GM12872 (cell line): Measurements from ENCODE around the gene TRIM71.

Source experiments
- CTCF ChIP-seq: IDR thresholded peaks from 3 replicates; pipeline ENCODE4 v1.5.1; 2011; ENCODE audit warnings: low read depth, mild to moderate bottlenecking, low read length, moderate library complexity; ENCODE audit not compliant: insufficient read depth

Gene TRIM71

DNA sequence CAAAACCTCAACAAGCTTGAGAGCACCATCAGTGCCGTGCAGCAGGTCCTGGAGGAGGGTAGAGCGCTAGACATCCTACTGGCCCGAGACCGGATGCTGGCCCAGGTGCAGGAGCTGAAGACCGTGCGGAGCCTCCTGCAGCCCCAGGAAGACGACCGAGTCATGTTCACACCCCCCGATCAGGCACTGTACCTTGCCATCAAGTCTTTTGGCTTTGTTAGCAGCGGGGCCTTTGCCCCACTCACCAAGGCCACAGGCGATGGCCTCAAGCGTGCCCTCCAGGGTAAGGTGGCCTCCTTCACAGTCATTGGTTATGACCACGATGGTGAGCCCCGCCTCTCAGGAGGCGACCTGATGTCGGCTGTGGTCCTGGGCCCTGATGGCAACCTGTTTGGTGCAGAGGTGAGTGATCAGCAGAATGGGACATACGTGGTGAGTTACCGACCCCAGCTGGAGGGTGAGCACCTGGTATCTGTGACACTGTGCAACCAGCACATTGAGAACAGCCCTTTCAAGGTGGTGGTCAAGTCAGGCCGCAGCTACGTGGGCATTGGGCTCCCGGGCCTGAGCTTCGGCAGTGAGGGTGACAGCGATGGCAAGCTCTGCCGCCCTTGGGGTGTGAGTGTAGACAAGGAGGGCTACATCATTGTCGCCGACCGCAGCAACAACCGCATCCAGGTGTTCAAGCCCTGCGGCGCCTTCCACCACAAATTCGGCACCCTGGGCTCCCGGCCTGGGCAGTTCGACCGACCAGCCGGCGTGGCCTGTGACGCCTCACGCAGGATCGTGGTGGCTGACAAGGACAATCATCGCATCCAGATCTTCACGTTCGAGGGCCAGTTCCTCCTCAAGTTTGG, 72.9 kb downstream of the TRIM71 start:
- no peak for TF ChIP-seq CTCF

GRCh38 chr3:32891365-32891764, 73.6 kb downstream of the TRIM71 start:
- no peak for TF ChIP-seq CTCF

GRCh38 chr3:32892625-32893598, 75.1 kb downstream of the TRIM71 start:
- no peak for TF ChIP-seq CTCF

- TF ChIP-seq CTCF, result no peak
These were observed 77.2 kb downstream of the TRIM71 start for GRCh38 chr3:32894977-32895376.

- TF ChIP-seq CTCF, result no peak
These were observed 77.9 kb downstream of the TRIM71 start for GRCh38 chr3:32895701-32896100.

DNA sequence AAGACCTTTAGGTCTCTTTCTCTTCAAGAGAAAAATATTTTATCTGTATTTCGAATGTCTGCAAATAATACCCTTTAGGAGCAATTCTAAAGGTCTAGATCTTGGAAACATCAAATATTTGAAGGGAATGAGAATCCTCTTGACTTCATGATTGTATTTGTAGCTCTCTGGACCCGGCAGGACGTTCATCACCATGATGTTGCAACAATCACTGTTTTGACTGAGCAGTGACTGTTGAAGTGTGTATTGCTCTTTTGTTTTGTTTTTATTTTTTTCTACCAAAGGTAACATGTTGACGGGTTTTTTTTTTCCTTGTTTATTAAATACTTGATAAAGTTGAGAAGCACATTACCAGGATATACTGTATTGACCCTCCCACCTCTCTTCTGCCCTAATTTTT, 78.3 kb downstream of the TRIM71 start:
- no peak for TF ChIP-seq CTCF

DNA sequence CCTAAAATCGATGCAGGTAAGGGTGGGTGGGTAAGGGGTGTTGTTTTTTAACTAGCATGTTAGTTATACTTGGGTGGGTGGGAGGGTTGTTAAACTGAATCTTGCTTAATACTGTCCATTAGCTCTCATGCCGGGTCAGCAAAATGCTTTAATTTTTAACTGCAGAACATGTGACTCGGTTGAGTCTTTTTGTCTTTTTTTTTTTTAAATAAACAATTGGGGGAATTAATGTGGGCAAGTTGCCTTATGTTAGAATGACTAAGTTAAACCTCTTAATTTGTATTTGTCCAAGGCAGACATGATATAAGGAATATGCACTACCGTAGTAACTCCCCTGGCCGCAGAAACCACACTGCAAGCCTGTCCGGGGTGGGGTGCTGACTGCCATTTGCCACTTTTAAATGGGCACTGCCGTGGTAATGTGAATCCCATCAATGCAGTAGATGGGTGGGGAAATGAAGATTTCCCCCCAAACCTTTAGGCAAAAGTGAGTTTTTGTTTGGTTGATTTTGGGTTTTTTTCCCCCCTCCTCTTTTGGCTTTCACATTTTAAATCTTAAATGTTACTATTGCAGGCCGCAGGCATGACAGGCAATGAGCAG, 79.3 kb downstream of the TRIM71 start:
- TF ChIP-seq CTCF, result no peak
